ENCODE results near the gene BBOX1.
A peak's percentile ranks its signal among the peaks of the same experiment; 100 is the strongest.

The BBOX1 gene

DNA sequence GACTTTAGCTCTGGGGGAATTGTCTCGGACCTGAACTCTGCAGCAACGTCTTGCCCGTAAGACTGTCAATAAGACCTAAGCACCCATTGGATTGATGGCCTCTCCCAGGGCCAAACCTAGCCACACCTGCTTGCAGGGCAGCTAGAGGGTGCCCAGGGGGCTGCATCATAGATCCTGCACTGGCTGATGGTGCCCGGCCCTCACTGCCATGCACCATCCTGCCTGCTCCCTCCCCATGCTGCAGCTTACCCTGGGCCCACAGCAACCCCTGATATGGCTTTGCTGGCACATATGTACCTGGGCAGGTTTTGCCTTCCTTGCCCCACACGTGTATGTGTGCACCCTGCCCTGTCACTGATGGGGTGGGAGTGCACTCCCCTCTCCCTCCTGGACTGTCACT lies 8.9 kb upstream of the BBOX1 start:
- DNase-seq (ENCODE audit: low read depth in 1 of 2, low spot score in 1 of 2) = no peak
- TF ChIP-seq JUND (IDR thresholded peaks at IDR 0.05; ENCODE audit: low read depth) = no peak
- in situ Hi-C loops (cut with HindIII; ENCODE audit: low pct_unique_long_range_greater_than_20kb, low sequenced_read_pairs) = no loop called here

GRCh38 chr11:27039873-27040272 lies 742 bp upstream of the BBOX1 start:
- peak in 1 of 2 experiments; percentile 22 for DNase-seq (ENCODE audit: low read depth in 1 of 2, low spot score in 1 of 2)
- no peak for TF ChIP-seq JUND (IDR thresholded peaks at IDR 0.05; ENCODE audit: low read depth)
- in situ Hi-C loops (cut with HindIII; ENCODE audit: low pct_unique_long_range_greater_than_20kb, low sequenced_read_pairs) = no loop called here

GRCh38 chr11:27041141-27041899 lies 705 bp downstream of the BBOX1 start:
- TF ChIP-seq JUND (IDR thresholded peaks at IDR 0.05; ENCODE audit: low read depth) = no peak
- no peak for DNase-seq (ENCODE audit: low read depth in 1 of 2, low spot score in 1 of 2)
- in situ Hi-C loops (cut with HindIII; ENCODE audit: low pct_unique_long_range_greater_than_20kb, low sequenced_read_pairs) = no loop called here

- no peak for TF ChIP-seq JUND (IDR thresholded peaks at IDR 0.05; ENCODE audit: low read depth)
- in situ Hi-C loops (cut with HindIII; ENCODE audit: low pct_unique_long_range_greater_than_20kb, low sequenced_read_pairs) = no loop called here
- peak in 1 of 2 experiments; percentile 34 for DNase-seq (ENCODE audit: low read depth in 1 of 2, low spot score in 1 of 2)
Observed at GRCh38 chr11:27046956-27047355, 6.3 kb downstream of the BBOX1 start.

DNA sequence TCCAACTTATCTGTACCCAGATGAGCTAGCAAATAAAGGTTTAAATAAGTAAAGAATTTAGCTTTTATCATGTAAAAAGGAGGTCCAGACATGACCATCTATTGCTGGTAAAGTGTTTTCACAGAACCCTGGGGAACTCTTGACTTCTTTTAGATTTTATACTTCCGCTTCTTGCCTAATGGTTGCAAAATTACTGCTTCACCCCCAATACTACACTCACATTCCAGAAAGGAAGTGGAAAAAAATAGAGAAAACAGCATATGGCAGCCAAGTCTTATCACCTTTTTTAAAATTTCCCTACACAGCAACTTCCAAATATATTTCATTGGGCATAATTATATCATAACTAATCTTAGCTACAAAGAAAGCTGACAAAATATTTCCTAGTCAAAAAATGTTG lies 12.1 kb downstream of the BBOX1 start:
- TF ChIP-seq JUND (IDR thresholded peaks at IDR 0.05; ENCODE audit: low read depth) = no peak
- DNase-seq (ENCODE audit: low read depth in 1 of 2, low spot score in 1 of 2) = no peak
- in situ Hi-C loops (cut with HindIII; ENCODE audit: low pct_unique_long_range_greater_than_20kb, low sequenced_read_pairs) = no loop called here

GRCh38 chr11:27055065-27055682 lies 14.6 kb downstream of the BBOX1 start:
- in situ Hi-C loops (cut with HindIII; ENCODE audit: low pct_unique_long_range_greater_than_20kb, low sequenced_read_pairs) = no loop called here
- DNase-seq (ENCODE audit: low read depth in 1 of 2, low spot score in 1 of 2) = peak in 1 of 2 experiments; percentile 31
- TF ChIP-seq JUND (IDR thresholded peaks at IDR 0.05; ENCODE audit: low read depth) = no peak

GRCh38 chr11:27057091-27057780 lies 16.6 kb downstream of the BBOX1 start:
- no peak for TF ChIP-seq JUND (IDR thresholded peaks at IDR 0.05; ENCODE audit: low read depth)
- no peak for DNase-seq (ENCODE audit: low read depth in 1 of 2, low spot score in 1 of 2)
- in situ Hi-C loops (cut with HindIII; ENCODE audit: low pct_unique_long_range_greater_than_20kb, low sequenced_read_pairs) = no loop called here

DNA sequence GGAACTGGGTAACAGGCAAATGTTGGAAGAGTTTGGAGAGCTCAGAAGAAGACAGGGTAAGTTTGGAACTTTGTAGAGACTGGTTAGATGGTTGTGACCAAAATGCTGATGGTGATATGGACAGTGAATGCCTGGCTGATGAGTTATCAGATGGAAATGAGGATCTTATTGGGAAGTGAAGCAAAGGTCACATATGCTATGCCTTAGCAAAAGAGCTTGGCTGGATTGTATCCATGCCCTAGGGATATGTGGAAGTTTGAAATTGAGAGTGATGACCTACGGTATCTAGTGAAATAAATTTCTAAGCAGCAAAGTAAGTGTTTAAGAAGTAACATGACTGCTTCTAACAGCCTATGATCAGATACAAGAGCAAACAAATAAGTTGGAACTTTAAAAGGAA lies 17.8 kb downstream of the BBOX1 start:
- in situ Hi-C loops (cut with HindIII; ENCODE audit: low pct_unique_long_range_greater_than_20kb, low sequenced_read_pairs) = no loop called here
- no peak for TF ChIP-seq JUND (IDR thresholded peaks at IDR 0.05; ENCODE audit: low read depth)
- no peak for DNase-seq (ENCODE audit: low read depth in 1 of 2, low spot score in 1 of 2)

- in situ Hi-C loops (cut with HindIII; ENCODE audit: low pct_unique_long_range_greater_than_20kb, low sequenced_read_pairs) = no loop called here
- no peak for DNase-seq (ENCODE audit: low read depth in 1 of 2, low spot score in 1 of 2)
- TF ChIP-seq JUND (IDR thresholded peaks at IDR 0.05; ENCODE audit: low read depth) = no peak
Observed at GRCh38 chr11:27059431-27059830, 18.8 kb downstream of the BBOX1 start.

DNA sequence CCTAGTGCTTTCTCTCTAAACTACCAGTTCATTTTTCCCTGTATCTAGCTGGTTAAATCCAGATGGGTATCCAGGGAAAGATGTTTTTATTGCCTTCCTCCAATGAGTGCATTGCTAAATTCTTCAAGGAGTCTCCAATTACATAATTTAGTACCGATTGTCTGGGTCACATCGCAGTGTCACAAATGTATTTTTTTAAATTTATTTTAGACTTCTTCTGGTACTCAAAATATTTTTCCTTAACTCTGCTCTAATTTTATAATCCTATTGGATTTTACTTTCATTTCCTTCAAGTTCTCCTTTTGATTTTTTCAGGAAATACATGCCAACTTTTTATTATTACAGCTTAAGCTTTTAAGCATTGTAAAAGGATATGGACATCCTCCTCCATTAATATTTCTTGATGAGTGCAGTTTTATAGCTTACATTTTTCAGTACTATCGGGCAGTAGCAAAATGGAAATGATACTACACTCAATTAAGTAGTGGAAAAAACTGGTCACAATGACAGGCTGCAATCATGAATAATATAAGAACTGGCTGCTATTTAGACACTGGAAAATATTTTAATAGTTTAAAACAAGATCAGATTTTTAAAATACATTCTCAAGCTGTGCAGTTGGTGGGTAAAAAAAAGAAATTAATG lies 20.3 kb downstream of the BBOX1 start:
- in situ Hi-C loops (cut with HindIII; ENCODE audit: low pct_unique_long_range_greater_than_20kb, low sequenced_read_pairs) = no loop called here
- no peak for DNase-seq (ENCODE audit: low read depth in 1 of 2, low spot score in 1 of 2)
- no peak for TF ChIP-seq JUND (IDR thresholded peaks at IDR 0.05; ENCODE audit: low read depth)

GRCh38 chr11:27061461-27061821 lies 20.8 kb downstream of the BBOX1 start:
- in situ Hi-C loops (cut with HindIII; ENCODE audit: low pct_unique_long_range_greater_than_20kb, low sequenced_read_pairs) = no loop called here
- no peak for TF ChIP-seq JUND (IDR thresholded peaks at IDR 0.05; ENCODE audit: low read depth)
- DNase-seq (ENCODE audit: low read depth in 1 of 2, low spot score in 1 of 2) = no peak

GRCh38 chr11:27064086-27064485 lies 23.5 kb downstream of the BBOX1 start:
- in situ Hi-C loops (cut with HindIII; ENCODE audit: low pct_unique_long_range_greater_than_20kb, low sequenced_read_pairs) = no loop called here
- no peak for TF ChIP-seq JUND (IDR thresholded peaks at IDR 0.05; ENCODE audit: low read depth)
- no peak for DNase-seq (ENCODE audit: low read depth in 1 of 2, low spot score in 1 of 2)

GRCh38 chr11:27075192-27075591 lies 34.6 kb downstream of the BBOX1 start:
- in situ Hi-C loops (cut with HindIII; ENCODE audit: low pct_unique_long_range_greater_than_20kb, low sequenced_read_pairs) = no loop called here
- TF ChIP-seq JUND (IDR thresholded peaks at IDR 0.05; ENCODE audit: low read depth) = no peak
- DNase-seq (ENCODE audit: low read depth in 1 of 2, low spot score in 1 of 2) = no peak
